SK-N-SH treated with all-trans-retinoic acid at 6 μM for 48 hours (cell line): ENCODE measurements around the gene TSPAN14.

ENCODE experiments used
- ESRRG ChIP-seq: fragments of 250-450 bp; sonication (Bioruptor Pico); IDR thresholded peaks from 2 replicates; pipeline ENCODE4 v1.6.1; 2021; ENCODE audit warnings: mild to moderate bottlenecking
- GLIS3 ChIP-seq: fragments of 250-450 bp; sonication (Bioruptor Pico); IDR thresholded peaks from 2 replicates; pipeline ENCODE4 v1.5.0; 2020; ENCODE audit warnings: mild to moderate bottlenecking, moderate library complexity
- TOX ChIP-seq: fragments of 250-450 bp; sonication (Bioruptor Pico); IDR thresholded peaks from 2 replicates; pipeline ENCODE4 v1.8.0; 2021; ENCODE audit warnings: mild to moderate bottlenecking, moderate library complexity, borderline replicate concordance
- ZC3H10 ChIP-seq: fragments of 250-450 bp; sonication (Bioruptor Pico); IDR thresholded peaks from 2 replicates; pipeline ENCODE4 v1.5.1; 2021; ENCODE audit warnings: mild to moderate bottlenecking, moderate library complexity
- ZFP3 ChIP-seq: fragments of 250-450 bp; sonication (Bioruptor Pico); IDR thresholded peaks from 2 replicates; pipeline ENCODE4 v1.5.0; 2020; ENCODE audit warnings: mild to moderate bottlenecking, moderate library complexity
- ZNF565 ChIP-seq: fragments of 450-650 bp; formaldehyde crosslinking; conservative IDR thresholded peaks from 2 replicates; pipeline ENCODE4 v1.5.0; 2020; ENCODE audit warnings: low read depth, mild to moderate bottlenecking, moderate library complexity
- ZNF70 ChIP-seq: fragments of 450-650 bp; formaldehyde crosslinking; IDR thresholded peaks from 2 replicates; pipeline ENCODE4 v1.5.0; 2020; ENCODE audit warnings: mild to moderate bottlenecking, moderate library complexity
- TF ChIP-seq, protein P1 (sequence below): fragments of 250-450 bp; sonication (Bioruptor Pico); IDR thresholded peaks from 2 replicates; pipeline ENCODE4 v1.8.0; 2020; ENCODE audit warnings: mild to moderate bottlenecking, moderate library complexity, borderline replicate concordance
- TF ChIP-seq, protein P2 (sequence below): fragments of 250-450 bp; sonication (Bioruptor Pico); IDR thresholded peaks from 2 replicates; pipeline ENCODE4 v1.5.1; 2021; ENCODE audit warnings: mild to moderate bottlenecking, moderate library complexity

DNA sequence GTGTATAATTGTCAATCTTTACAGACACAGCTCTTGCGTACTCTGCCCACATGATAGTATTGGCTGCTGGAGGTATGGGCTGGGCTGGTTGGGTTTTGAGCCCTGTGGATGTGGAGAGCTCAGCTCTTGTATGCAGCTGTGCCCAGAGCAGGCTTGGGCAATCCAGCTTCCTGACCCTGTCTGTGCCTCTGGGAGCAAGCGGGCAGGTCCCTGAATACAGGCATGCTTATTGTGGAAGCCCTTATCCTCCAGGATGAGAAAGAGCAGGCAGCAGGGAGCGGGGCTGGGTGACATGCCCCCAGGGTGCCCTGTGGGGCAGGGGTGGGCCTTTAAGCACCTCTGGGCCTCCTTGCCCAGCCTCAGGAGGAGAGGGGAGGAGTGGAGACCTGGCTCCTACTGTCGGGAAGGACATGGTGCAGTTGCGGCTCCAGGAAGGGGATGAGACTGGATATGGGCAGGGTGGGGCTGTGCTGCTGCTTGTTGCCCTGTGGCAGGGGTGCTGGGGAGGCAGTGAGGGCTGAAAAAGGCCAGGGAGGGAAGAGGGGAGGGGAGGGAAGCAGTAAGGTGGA lies 50.9 kb downstream of the TSPAN14 start:
- TF ChIP-seq ZNF70 (CRISPR knock-in tag) (no peak), GLIS3 (CRISPR knock-in tag) (no peak), ESRRG (CRISPR knock-in tag) (no peak), ZC3H10 (CRISPR knock-in tag) (no peak), ZNF565 (CRISPR knock-in tag) (no peak), ZFP3 (no peak), TOX (no peak)
- TF ChIP-seq, protein P1, sequence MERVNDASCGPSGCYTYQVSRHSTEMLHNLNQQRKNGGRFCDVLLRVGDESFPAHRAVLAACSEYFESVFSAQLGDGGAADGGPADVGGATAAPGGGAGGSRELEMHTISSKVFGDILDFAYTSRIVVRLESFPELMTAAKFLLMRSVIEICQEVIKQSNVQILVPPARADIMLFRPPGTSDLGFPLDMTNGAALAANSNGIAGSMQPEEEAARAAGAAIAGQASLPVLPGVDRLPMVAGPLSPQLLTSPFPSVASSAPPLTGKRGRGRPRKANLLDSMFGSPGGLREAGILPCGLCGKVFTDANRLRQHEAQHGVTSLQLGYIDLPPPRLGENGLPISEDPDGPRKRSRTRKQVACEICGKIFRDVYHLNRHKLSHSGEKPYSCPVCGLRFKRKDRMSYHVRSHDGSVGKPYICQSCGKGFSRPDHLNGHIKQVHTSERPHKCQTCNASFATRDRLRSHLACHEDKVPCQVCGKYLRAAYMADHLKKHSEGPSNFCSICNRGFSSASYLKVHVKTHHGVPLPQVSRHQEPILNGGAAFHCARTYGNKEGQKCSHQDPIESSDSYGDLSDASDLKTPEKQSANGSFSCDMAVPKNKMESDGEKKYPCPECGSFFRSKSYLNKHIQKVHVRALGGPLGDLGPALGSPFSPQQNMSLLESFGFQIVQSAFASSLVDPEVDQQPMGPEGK (CRISPR knock-in tag): no peak
- TF ChIP-seq, protein P2, sequence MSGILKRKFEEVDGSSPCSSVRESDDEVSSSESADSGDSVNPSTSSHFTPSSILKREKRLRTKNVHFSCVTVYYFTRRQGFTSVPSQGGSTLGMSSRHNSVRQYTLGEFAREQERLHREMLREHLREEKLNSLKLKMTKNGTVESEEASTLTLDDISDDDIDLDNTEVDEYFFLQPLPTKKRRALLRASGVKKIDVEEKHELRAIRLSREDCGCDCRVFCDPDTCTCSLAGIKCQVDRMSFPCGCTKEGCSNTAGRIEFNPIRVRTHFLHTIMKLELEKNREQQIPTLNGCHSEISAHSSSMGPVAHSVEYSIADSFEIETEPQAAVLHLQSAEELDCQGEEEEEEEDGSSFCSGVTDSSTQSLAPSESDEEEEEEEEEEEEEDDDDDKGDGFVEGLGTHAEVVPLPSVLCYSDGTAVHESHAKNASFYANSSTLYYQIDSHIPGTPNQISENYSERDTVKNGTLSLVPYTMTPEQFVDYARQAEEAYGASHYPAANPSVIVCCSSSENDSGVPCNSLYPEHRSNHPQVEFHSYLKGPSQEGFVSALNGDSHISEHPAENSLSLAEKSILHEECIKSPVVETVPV (CRISPR knock-in tag): no peak
